DOHH2 (cell line): ENCODE data around the gene CDK3.

Source experiments
- CTCF ChIP-seq: fragments of 200-600 bp; sonication (generic); IDR thresholded peaks from one replicate; pipeline ENCODE4 v1.5.1; 2014; ENCODE audit warnings: antibody characterized with exemption, mild to moderate bottlenecking, low read depth, low read length; ENCODE audit not compliant: poor library complexity, severe bottlenecking
- EZH2phosphoT487 ChIP-seq: fragments of 200-600 bp; sonication (generic); IDR thresholded peaks from 2 replicates; pipeline ENCODE4 v1.6.1; 2017; ENCODE audit warnings: borderline replicate concordance, mild to moderate bottlenecking, antibody characterized with exemption, low read length, moderate library complexity, mixed read lengths

GRCh38 chr17:75970011-75970523 is 30.6 kb upstream of the CDK3 start:
- TF ChIP-seq EZH2phosphoT487 (no peak), CTCF (no peak)
